ENCODE results near the gene PRKN. TPM values are rescaled to one million over a fixed set of nuclear protein-coding genes. Genes with fewer than 3 reads are reported as not detected.

The PRKN gene
- total RNA-seq, 1 experiment from 2014 or later = 1.2 TPM

GRCh38 chr6:162069995-162070394 is 657.6 kb downstream of the PRKN start:
- no TSS peak for BruUV-seq (replicated peaks)

GRCh38 chr6:162068340-162068739 is 659.2 kb downstream of the PRKN start:
- no peaks in the 10 kb centered on the region for H3K27me3 ChIP-seq (replicated peaks; ENCODE audit: insufficient read depth, low read depth, low read length, poor library complexity)
- H3K4me1 ChIP-seq (ENCODE audit: insufficient read depth, low read length, poor library complexity, severe bottlenecking) = no peaks in the 10 kb centered on the region
- intact Hi-C loops (cut with micrococcal nuclease; ENCODE audit: unreplicated experiment) = no loop called here
- peaks cover 7% of the 10 kb centered on the region for H3K9me3 ChIP-seq (ENCODE audit: low read depth, low read length, poor library complexity, severe bottlenecking)
- no peak overlapping the region for H3K4me3 ChIP-seq (ENCODE audit: low read depth, low read length, poor library complexity, severe bottlenecking)
- no peak overlapping the region for H3K27ac ChIP-seq (ENCODE audit: low read depth, low read length, poor library complexity, severe bottlenecking)
- ChIA-PET POLR2A (ENCODE audit: low non-redundant PET) (no interaction called here), CTCF (no interaction called here)
- no peak for DNase-seq (ENCODE audit: low spot score)
- no peak for TF ChIP-seq CTCF (conservative IDR thresholded peaks at IDR 0.05; ENCODE audit: low read depth, low read length)
- no peak for TF ChIP-seq EZH2 (IDR thresholded peaks at IDR 0.05; ENCODE audit: borderline replicate concordance, low read depth, low read length, poor library complexity, severe bottlenecking)
- H3K36me3 ChIP-seq (ENCODE audit: insufficient read depth, low read length, poor library complexity, severe bottlenecking) = no peaks in the 10 kb centered on the region
- BruUV-seq (replicated peaks) = no TSS peak

More at GRCh38 chr6:162069995-162070394, 657.6 kb downstream of the PRKN start:
- Histone ChIP-seq H3K27me3 (replicated peaks; ENCODE audit: insufficient read depth, low read depth, low read length, poor library complexity) (no peaks in the 10 kb centered on the region), H3K4me1 (ENCODE audit: insufficient read depth, low read length, poor library complexity, severe bottlenecking) (no peaks in the 10 kb centered on the region), H3K4me3 (ENCODE audit: low read depth, low read length, poor library complexity, severe bottlenecking) (no peak overlapping the region), H3K36me3 (ENCODE audit: insufficient read depth, low read length, poor library complexity, severe bottlenecking) (no peaks in the 10 kb centered on the region), H3K9me3 (ENCODE audit: low read depth, low read length, poor library complexity, severe bottlenecking) (peaks cover 7% of the 10 kb centered on the region), H3K27ac (ENCODE audit: low read depth, low read length, poor library complexity, severe bottlenecking) (no peak overlapping the region)
- CTCF ChIA-PET = no interaction called here
- TF ChIP-seq EZH2 (IDR thresholded peaks at IDR 0.05; ENCODE audit: borderline replicate concordance, low read depth, low read length, poor library complexity, severe bottlenecking) = no peak
- no peak for TF ChIP-seq CTCF (conservative IDR thresholded peaks at IDR 0.05; ENCODE audit: low read depth, low read length)
- POLR2A ChIA-PET (ENCODE audit: low non-redundant PET) = no interaction called here
- no peak for DNase-seq (ENCODE audit: low spot score)
- intact Hi-C loops (cut with micrococcal nuclease; ENCODE audit: unreplicated experiment) = no loop called here

GRCh38 chr6:162063666-162064065 is 663.9 kb downstream of the PRKN start:
- BruUV-seq (replicated peaks) = no TSS peak
- ChIA-PET CTCF (no interaction called here), POLR2A (ENCODE audit: low non-redundant PET) (no interaction called here)
- Histone ChIP-seq H3K9me3 (ENCODE audit: low read depth, low read length, poor library complexity, severe bottlenecking) (peaks cover 9% of the 10 kb centered on the region), H3K27ac (ENCODE audit: low read depth, low read length, poor library complexity, severe bottlenecking) (no peak overlapping the region), H3K4me1 (ENCODE audit: insufficient read depth, low read length, poor library complexity, severe bottlenecking) (no peaks in the 10 kb centered on the region), H3K4me3 (ENCODE audit: low read depth, low read length, poor library complexity, severe bottlenecking) (no peak overlapping the region), H3K36me3 (ENCODE audit: insufficient read depth, low read length, poor library complexity, severe bottlenecking) (no peaks in the 10 kb centered on the region), H3K27me3 (replicated peaks; ENCODE audit: insufficient read depth, low read depth, low read length, poor library complexity) (no peaks in the 10 kb centered on the region)
- TF ChIP-seq CTCF (conservative IDR thresholded peaks at IDR 0.05; ENCODE audit: low read depth, low read length) (no peak), EZH2 (IDR thresholded peaks at IDR 0.05; ENCODE audit: borderline replicate concordance, low read depth, low read length, poor library complexity, severe bottlenecking) (no peak)
- DNase-seq (ENCODE audit: low spot score) = no peak
- intact Hi-C loops (cut with micrococcal nuclease; ENCODE audit: unreplicated experiment) = no loop called here

Measured in A673 (cell line).